ENCODE data around the gene SPATS2.

- TF ChIP-seq POLR2A (IDR thresholded peaks at IDR 0.05): no peak
- TF ChIP-seq POLR2AphosphoS5 (IDR thresholded peaks at IDR 0.05): no peak
- no peak for TF ChIP-seq CTCF (IDR thresholded peaks at IDR 0.05)
These were observed 54.9 kb downstream of the SPATS2 start for GRCh38 chr12:49422114-49422513.

Measured in transverse colon (tissue), 4 donors.